HEK293 (cell line): ENCODE data around the gene DPYD.

ENCODE experiments used
- CTCF ChIP-seq: fragments of 450-650 bp; formaldehyde crosslinking; IDR thresholded peaks from 2 replicates; pipeline ENCODE4 v1.5.1; 2016; ENCODE audit warnings: missing biosample characterization, missing genetic modification characterization
- MYNN ChIP-seq: fragments of 450-650 bp; formaldehyde crosslinking; IDR thresholded peaks from 2 replicates; pipeline ENCODE4 v1.5.1; 2016; ENCODE audit warnings: missing biosample characterization, missing genetic modification characterization, borderline replicate concordance
- PRDM10 ChIP-seq: fragments of 450-650 bp; formaldehyde crosslinking; IDR thresholded peaks from 2 replicates; pipeline ENCODE4 v1.5.1; 2016; ENCODE audit warnings: missing biosample characterization, missing genetic modification characterization
- REST ChIP-seq: fragments of 450-650 bp; formaldehyde crosslinking; IDR thresholded peaks from 2 replicates; pipeline ENCODE4 v1.5.1; 2016; ENCODE audit warnings: missing biosample characterization, missing genetic modification characterization
- ZNF24 ChIP-seq: fragments of 450-650 bp; formaldehyde crosslinking; IDR thresholded peaks from 2 replicates; pipeline ENCODE4 v1.5.1; 2016; ENCODE audit warnings: missing biosample characterization, missing genetic modification characterization
- ZNF280D ChIP-seq: fragments of 450-650 bp; formaldehyde crosslinking; IDR thresholded peaks from 2 replicates; pipeline ENCODE4 v1.5.1; 2016; ENCODE audit warnings: missing biosample characterization, missing genetic modification characterization
- ZNF521 ChIP-seq: fragments of 450-650 bp; formaldehyde crosslinking; IDR thresholded peaks from 2 replicates; pipeline ENCODE4 v1.5.1; 2017; ENCODE audit warnings: missing biosample characterization, mild to moderate bottlenecking, missing genetic modification characterization

GRCh38 chr1:97767381-97767780, 153.5 kb downstream of the DPYD start:
- no peak for TF ChIP-seq REST (tag by site-specific recombination)
- no peak for TF ChIP-seq ZNF521 (tag by site-specific recombination)
- TF ChIP-seq CTCF: no peak
- no peak for TF ChIP-seq MYNN
- TF ChIP-seq ZNF24 (tag by site-specific recombination): no peak
- no peak for TF ChIP-seq ZNF280D (tag by site-specific recombination)
- TF ChIP-seq PRDM10: no peak
